CD4-positive, alpha-beta T cell (primary cell): Measurements from ENCODE around the gene RIPK4. TPM values are rescaled to one million over a fixed set of nuclear protein-coding genes. Genes with fewer than 3 reads are reported as not detected.
A peak's percentile ranks its signal among the peaks of the same experiment; 100 is the strongest.

Source experiments
- ATAC-seq: fragments of 200-7000 bp; cut with Tn5 transposase; one replicate; pipeline ENCODE4 v1.10.0; 2022; ENCODE audit warnings: mild to moderate bottlenecking; ENCODE audit not compliant: poor library complexity
- CTCF ChIA-PET: fragments of 350-600 bp; sonication (Branson Sonifier 250); formaldehyde crosslinking; loops from one replicate; lab custom pipeline; 2021; ENCODE audit warnings: antibody characterized with exemption, inconsistent platforms; lab: Charles Lee
- POLR2A ChIA-PET: fragments of 350-600 bp; sonication (Branson Sonifier 250); formaldehyde crosslinking; loops from one replicate; lab custom pipeline; 2021; ENCODE audit warnings: antibody characterized with exemption, inconsistent platforms; lab: Charles Lee
- DNase-seq, 14 experiments: peaks; one replicate each; pipeline ENCODE4 v3.0.0-alpha.2; 2013 to 2020; ENCODE audit warnings: mixed read lengths in 2 of 14
- H3K27ac ChIP-seq, 2 donors: one replicate each; pipeline versions ENCODE4 v1.5.1 to v1.7.0; 2013; ENCODE audit warnings: low read length in 2 of 2, low read depth in 1 of 2, mild to moderate bottlenecking in 1 of 2
- H3K27me3 ChIP-seq, 2 experiments: 1 replicate in 1 of 2; 2 replicates in 1 of 2; pipeline versions ENCODE4 v1.6.1 to v1.7.0; 2013; ENCODE audit warnings: low read length in 2 of 2, control low read depth in 1 of 2, mild to moderate bottlenecking in 1 of 2, moderate library complexity in 1 of 2; ENCODE audit not compliant: insufficient read depth in 2 of 2, control insufficient read depth in 1 of 2
- H3K36me3 ChIP-seq: one replicate; pipeline ENCODE4 v1.6.1; 2013; ENCODE audit warnings: low read length, control low read depth; ENCODE audit not compliant: insufficient read depth
- H3K4me1 ChIP-seq: one replicate; pipeline ENCODE4 v1.6.1; 2013; ENCODE audit warnings: low read length, control low read depth; ENCODE audit not compliant: insufficient read depth
- H3K4me3 ChIP-seq: one replicate; pipeline ENCODE4 v1.5.1; 2013; ENCODE audit warnings: mild to moderate bottlenecking, low read length, moderate library complexity
- H3K9me3 ChIP-seq, 2 experiments: 1 replicate in 1 of 2; 2 replicates in 1 of 2; pipeline versions ENCODE4 v1.6.1 to v1.7.0; 2013; ENCODE audit warnings: low read length in 2 of 2, mild to moderate bottlenecking in 2 of 2, control low read depth in 1 of 2, moderate library complexity in 1 of 2; ENCODE audit not compliant: control insufficient read depth in 1 of 2, insufficient read depth in 1 of 2
- H3K27ac Mint-ChIP-seq: one replicate; pipeline ENCODE4 v1.8.0; 2020; ENCODE audit warnings: mixed read lengths
- H3K27me3 Mint-ChIP-seq: one replicate; pipeline ENCODE4 v1.8.0; 2021; ENCODE audit warnings: mixed read lengths
- H3K36me3 Mint-ChIP-seq: one replicate; pipeline ENCODE4 v1.8.0; 2021; ENCODE audit warnings: low read depth, mixed read lengths
- H3K4me1 Mint-ChIP-seq: one replicate; pipeline ENCODE4 v1.8.0; 2021; ENCODE audit warnings: low read depth, mixed read lengths
- H3K4me3 Mint-ChIP-seq: one replicate; pipeline ENCODE4 v1.8.0; 2020; ENCODE audit warnings: mild to moderate bottlenecking, mixed read lengths
- H3K9me3 Mint-ChIP-seq: one replicate; pipeline ENCODE4 v1.8.0; 2020; ENCODE audit warnings: mixed read lengths
- intact Hi-C, 2 experiments: fragments of 100-400 bp; cut with DNase I in 1 of 2; cut with micrococcal nuclease in 1 of 2; formaldehyde crosslinking; loops; one replicate each; pipeline versions ENCODE4 v1.15.1 to v1.9.0; 2023 to 2025; cut with DNase I, micrococcal nuclease
- total RNA-seq, 174 experiments: library from RNA in 2 of 174; stranded (reverse) in 2 of 174; gene quantifications; one replicate each; pipeline ENCODE4 v1.2.3 and lab custom pipeline; 2021 to 2026
- TF ChIP-seq, protein P1 (sequence below): fragments of 200-600 bp; IDR thresholded peaks from one replicate; pipeline ENCODE4 v1.8.0; 2022; ENCODE audit warnings: antibody characterized with exemption, mild to moderate bottlenecking

RIPK4 gene
- total RNA-seq, 2 experiments from 2014 or later: 2.5 to 3.0 TPM

DNA sequence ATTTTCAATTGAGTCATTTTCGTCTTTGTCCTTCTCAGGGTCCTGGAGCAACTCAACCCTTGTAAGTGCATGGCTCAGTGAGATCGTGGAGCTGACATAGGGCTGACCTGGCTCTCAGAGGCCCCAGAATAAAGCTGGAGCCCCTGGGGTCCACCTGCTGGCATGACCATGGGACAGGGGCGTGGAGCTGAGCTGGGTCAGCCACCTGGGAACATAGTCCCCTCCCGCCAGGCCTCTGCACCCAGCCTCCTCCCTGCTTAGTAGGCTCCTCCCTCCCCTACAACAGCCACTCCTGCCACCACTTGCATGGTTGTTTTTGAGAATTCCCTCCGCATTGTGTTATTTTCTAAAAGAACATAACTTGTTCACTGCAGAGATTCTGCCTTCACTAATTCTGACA is 3.1 kb upstream of the RIPK4 start:
- Histone ChIP-seq H3K4me3 (no peak overlapping the region), H3K27me3 (peaks cover 33 to 56% of the 10 kb centered on the region in 2 experiments), H3K36me3 (no peaks in the 10 kb centered on the region), H3K27ac (no peak overlapping the region), H3K9me3 (peaks cover 0 to 10% of the 10 kb centered on the region in 2 experiments), H3K4me1 (peaks cover 36% of the 10 kb centered on the region)
- intact Hi-C loops: no loop called here
- Mint-ChIP-seq H3K27ac (no peak overlapping the region), H3K27me3 (peaks cover 83% of the 10 kb centered on the region), H3K9me3 (no peaks in the 10 kb centered on the region), H3K36me3 (no peaks in the 10 kb centered on the region), H3K4me3 (peak overlapping the region; percentile 43), H3K4me1 (peaks cover 33% of the 10 kb centered on the region)
- ATAC-seq (no peak), DNase-seq (no peak)
- CTCF ChIA-PET: no interaction called here
- TF ChIP-seq, protein P1, sequence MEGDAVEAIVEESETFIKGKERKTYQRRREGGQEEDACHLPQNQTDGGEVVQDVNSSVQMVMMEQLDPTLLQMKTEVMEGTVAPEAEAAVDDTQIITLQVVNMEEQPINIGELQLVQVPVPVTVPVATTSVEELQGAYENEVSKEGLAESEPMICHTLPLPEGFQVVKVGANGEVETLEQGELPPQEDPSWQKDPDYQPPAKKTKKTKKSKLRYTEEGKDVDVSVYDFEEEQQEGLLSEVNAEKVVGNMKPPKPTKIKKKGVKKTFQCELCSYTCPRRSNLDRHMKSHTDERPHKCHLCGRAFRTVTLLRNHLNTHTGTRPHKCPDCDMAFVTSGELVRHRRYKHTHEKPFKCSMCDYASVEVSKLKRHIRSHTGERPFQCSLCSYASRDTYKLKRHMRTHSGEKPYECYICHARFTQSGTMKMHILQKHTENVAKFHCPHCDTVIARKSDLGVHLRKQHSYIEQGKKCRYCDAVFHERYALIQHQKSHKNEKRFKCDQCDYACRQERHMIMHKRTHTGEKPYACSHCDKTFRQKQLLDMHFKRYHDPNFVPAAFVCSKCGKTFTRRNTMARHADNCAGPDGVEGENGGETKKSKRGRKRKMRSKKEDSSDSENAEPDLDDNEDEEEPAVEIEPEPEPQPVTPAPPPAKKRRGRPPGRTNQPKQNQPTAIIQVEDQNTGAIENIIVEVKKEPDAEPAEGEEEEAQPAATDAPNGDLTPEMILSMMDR: no peak
- POLR2A ChIA-PET: interaction anchor here (1.0 kb wide), 1 partner anchor 9 kb away, joined by 3 read pairs; no protein-coding TSS in a partner anchor

DNA sequence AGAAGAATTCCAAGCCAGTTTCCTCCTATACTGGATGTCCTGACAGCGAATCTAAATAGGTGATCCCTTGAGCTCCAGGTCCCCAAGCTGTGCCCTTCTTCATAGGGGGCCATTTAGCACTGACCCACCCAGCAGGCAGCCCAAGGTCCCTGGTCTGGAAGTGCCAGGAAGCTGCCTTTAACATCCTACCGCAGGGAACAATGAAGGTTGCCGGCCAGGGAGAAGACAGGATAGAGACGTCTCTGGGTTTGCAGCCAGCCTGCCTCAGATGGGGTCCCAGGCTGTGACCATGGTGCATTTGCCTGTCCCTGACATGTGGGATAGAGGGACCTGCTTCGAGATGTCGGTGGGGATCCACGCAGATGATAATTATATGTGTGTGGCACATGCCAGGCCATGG is 2.7 kb upstream of the RIPK4 start:
- Mint-ChIP-seq H3K4me1 (peaks cover 36% of the 10 kb centered on the region), H3K27me3 (peaks cover 83% of the 10 kb centered on the region), H3K9me3 (no peaks in the 10 kb centered on the region), H3K27ac (no peak overlapping the region), H3K36me3 (no peaks in the 10 kb centered on the region), H3K4me3 (peak overlapping the region; percentile 23)
- DNase-seq (no peak), ATAC-seq (no peak)
- Histone ChIP-seq H3K4me3 (no peak overlapping the region), H3K27ac (no peak overlapping the region), H3K4me1 (peaks cover 36% of the 10 kb centered on the region), H3K27me3 (peaks cover 36 to 59% of the 10 kb centered on the region in 2 experiments), H3K9me3 (peaks cover 0 to 10% of the 10 kb centered on the region in 2 experiments), H3K36me3 (no peaks in the 10 kb centered on the region)
- ChIA-PET POLR2A (no interaction called here), CTCF (no interaction called here)
- intact Hi-C loops: no loop called here
- TF ChIP-seq, protein P1: no peak

DNA sequence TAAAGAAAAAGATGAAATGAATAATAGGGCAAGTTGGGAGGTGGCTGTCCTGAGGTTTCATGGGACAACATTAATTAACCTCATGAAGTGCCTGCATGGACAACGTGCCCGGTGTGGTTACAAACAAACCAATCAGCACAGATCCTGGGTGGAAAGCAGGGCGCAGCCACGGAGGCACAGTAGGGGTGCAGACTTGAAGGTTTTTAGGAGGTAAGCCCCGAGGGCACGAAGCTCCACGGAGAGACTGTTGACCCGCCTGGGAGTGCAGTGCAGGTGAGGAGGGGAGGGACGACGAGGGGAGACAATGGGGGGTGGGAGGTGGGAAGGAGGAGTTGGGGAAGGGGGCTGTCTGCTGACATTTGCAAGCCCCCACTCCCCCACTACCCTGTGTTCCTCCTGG is 2.3 kb upstream of the RIPK4 start:
- intact Hi-C loops: no loop called here
- Histone ChIP-seq H3K36me3 (no peaks in the 10 kb centered on the region), H3K27me3 (peaks cover 40 to 63% of the 10 kb centered on the region in 2 experiments), H3K4me1 (peaks cover 36% of the 10 kb centered on the region), H3K9me3 (peaks cover 0 to 10% of the 10 kb centered on the region in 2 experiments), H3K27ac (no peak overlapping the region), H3K4me3 (peak overlapping the region; percentile 48)
- ATAC-seq: no peak
- POLR2A ChIA-PET: interaction anchor here (1.0 kb wide), 1 partner anchor 10 kb away, joined by 3 read pairs; no protein-coding TSS in a partner anchor
- no peak for DNase-seq
- H3K9me3 Mint-ChIP-seq: no peaks in the 10 kb centered on the region
- H3K27ac Mint-ChIP-seq: peak overlapping the region; percentile 15
- H3K27me3 Mint-ChIP-seq: peaks cover 84% of the 10 kb centered on the region
- TF ChIP-seq, protein P1: no peak
- H3K4me3 Mint-ChIP-seq: peak overlapping the region; percentile 86
- CTCF ChIA-PET: no interaction called here
- H3K4me1 Mint-ChIP-seq: peaks cover 36% of the 10 kb centered on the region
- H3K36me3 Mint-ChIP-seq: no peaks in the 10 kb centered on the region
